ENCODE measurements around the gene SCGB1C2.

The SCGB1C2 gene

DNA sequence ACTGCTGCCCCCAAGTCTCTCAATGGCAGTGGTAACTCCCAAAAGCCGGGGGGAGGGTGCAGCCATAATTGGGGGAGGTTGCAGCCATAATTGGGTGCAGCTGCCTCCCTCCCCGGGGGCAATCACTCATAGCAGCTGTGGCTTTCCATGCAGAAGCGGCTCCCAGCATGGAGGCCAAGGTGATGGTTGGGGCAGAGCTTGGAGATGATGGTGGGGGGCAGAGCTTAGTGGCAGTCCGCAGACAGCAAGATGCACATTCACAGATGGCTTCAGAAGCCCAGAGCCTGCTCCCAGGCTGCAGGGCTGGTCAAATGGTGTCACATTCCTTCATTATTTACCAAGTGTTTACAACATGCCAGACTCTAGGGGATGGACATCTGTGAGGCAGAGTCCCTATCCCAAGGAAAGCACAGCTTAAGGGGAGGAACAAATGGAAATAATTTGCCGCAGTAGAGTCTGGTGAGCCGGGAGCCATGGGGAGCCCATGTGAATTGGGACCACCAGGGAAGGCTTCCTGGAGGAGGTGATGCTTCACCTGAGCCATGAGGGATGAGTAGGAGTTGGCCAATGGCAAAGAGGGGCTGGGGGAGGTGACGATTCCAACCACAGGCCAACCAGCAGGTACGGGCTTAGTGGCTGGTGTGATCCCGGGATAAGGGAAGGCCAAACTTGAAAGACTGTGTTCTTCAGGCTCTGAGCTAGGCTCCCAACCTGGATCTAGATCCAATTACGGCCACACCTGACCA lies 36.0 kb downstream of the SCGB1C2 start:
- DNase-seq: no peak

DNA sequence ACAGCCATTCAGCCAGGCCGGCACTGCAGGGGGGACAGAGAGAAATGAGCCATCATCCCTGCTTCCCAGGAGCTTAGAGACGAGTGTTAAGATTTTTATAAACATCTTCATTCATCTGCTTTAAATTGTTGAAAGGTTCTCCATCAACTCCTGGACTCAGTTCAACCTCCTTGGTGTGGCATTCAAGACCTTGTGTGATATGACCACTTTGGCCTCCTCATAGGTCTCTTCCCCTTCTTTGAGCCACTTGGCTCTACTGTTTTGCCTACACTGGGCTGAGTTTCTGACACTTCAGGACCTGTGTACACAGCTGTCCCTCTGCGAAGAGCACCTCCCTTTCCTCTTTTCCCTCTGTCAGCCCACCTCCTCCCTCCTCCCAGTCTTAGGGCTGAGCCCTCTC lies 39.8 kb downstream of the SCGB1C2 start:
- no peak for DNase-seq

DNA sequence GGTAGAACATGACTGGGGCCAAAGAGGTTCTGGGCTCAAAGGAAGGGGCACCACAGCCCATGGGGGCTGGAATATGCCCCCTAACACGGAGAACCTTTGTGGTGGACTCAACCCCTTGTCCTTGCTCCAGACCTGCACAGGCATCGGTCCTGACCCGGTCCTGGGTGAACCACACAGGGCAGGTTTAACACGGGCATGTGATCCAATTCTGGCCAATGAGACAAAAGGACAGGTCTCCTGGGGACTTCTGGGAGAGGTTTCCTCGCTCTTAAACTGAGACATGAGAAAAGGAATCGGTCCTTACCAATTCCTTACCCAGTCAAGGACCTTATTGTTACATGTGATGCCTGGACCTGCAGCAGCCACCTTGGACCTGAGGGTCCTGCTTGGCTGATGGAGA lies 40.4 kb downstream of the SCGB1C2 start:
- DNase-seq: no peak

DNA sequence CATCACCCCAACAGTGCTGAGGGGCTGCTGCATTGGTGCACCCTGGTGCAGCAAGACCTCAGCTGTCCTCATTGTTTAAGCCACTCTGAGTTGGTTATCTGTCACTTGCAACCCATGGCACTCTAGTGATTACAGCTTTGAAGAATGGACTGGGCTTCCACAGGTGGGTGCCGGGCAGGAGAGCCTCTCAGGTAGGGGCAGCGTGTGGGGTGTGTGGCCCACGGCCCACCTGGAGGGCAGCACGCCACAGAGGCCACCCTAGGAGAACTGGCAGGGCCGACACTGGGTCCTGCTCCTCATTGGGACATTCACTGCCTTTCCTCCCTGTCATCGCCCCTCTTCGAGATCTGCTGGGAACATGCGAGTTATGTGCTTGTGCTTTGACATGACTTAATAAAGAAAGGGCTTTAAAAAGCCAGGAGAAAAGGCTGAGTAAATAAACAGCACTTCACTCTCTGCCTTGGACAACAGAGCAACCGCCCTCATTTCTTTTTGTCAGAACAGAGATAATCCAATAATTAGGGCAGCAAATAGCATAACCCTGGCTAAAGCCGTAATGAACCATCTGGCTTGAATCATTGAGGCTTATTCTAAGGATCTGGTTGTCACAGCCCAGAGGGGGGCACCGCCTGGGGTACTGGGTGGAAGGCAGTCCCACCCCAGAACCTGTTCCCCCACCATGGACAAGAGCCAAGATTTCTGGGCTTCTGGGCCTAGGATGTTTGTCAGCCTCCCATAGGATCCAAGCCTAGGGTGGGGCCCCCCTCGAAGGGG lies 41.1 kb downstream of the SCGB1C2 start:
- no peak for DNase-seq

DNA sequence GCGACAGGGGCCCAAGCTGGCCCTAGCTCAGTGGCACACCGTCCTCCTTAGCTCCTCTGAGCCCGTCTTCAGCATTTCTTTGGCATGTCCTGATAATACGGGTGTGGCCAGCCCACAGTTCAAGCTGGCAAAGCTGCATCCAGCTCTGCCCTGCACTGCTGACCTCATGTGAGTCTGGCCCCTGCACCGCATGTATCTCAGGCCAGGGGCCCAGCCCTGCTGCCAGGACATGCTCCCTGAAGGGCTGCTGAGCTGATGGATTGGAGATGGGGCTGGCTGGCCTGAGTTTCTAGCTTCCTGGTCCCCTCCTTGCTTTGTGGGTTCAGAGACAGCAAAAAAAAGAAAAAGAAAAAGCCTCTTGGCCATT lies 41.7 kb downstream of the SCGB1C2 start:
- no peak for DNase-seq

DNA sequence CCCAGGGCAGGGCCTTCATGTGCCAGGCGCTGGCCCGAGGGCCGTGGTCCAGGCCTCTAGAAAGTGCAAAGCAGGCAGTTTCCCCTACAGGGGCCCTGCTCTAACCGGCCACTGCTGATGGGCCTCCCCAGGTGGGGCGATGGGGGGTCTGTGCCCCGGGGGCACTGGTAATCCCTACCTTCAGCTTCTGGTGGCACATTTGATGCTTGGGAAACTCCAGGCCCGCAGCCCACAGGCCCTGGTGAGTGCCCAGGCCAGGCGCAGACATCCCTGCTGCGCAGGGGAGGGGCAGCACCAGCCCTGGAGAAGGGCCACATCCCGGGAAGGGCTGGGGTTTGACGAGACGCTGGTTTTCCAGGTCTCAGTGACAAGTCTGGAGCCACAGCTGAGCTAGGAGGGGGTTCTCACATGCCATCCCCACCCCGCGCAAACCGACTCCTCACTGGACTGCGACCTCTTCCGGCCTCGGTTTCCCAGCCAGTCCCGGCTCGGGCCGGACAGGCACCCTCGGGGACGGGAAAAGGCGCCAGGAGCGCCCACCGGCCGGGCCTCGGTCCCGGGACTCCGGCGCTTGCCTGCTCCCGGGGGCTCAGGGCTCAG lies 42.5 kb downstream of the SCGB1C2 start:
- no peak for DNase-seq

DNA sequence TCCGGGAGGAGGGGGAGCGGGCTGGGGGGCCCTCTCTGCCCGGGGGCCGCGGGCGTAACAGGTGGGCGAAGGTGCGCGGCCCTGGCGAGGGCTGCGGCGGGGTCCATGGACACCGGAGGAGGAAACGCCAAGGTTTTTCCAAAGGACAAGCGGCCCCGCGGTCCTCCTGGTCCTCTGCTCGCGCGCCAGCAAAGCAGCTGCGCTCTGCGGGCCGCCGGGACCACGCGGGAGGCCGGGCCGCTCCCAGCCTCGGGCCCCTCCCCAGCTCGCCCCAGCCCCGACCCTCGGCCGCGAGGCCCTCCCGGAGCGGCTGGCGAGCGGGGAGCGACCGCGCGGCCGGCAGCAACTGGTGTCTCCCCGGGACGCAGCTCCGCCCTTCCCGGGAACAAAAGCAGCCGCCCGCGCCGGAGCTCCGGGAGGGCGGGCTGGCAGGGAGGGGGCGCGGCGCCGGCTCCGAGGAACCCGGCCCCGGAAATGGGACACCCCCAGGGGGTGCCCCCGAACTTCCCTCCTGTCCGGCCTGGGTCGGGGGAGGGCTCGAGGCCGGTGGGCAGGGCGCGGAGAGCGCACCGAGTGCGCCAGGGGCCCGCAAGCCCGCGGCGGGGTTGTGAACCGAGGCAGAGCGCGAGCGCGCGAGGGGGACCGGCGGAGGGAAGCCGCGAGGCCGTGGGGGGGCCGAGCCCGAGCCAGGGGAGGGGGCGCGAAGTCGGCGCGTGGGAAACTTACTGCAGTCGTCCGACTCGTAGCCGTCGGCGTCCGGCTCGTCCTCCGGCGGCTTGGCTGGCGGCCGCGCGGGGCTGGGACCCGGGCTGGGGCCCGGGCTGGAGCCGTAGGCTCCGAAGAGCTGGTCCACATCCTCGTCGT lies 43.2 kb downstream of the SCGB1C2 start:
- no peak for DNase-seq

DNA sequence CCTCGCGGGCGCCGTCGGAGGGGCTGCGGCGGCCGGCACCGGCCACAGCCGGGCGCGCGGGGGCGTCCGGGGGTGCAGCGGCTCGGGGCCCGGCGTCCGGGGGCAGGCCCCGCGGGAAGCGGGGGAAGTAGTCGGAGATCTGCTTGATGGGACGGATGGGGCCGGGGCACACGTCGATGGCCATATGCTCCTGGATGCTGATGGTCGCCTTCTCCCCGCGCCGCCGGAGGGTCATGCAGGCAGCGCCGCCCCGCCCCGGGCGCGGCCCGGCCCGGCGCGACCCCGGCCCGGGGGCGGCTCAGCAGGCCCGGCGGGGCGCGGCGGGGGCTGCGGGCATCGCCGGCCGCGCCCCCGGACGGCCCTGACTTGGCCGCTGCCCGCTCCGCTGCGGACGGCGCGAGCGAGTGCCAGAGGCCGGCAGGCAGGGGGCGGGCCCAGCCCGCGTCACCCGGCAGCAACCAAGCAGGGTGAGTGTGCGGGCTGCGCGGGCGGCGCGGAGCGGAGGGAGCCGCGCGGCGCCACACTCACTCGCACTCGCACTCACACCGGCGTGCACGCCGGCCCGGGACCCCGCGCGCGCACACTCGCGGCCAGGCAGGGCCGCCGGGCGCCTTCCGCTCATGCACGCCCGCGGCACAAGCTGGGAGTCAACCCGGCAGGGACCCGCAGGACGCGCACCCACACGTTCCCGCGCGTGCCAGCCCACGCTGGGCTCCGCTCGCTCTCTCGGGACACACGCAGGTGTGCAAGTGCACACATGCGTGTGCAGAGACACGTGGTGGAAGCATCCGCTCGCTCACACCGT lies 44.1 kb downstream of the SCGB1C2 start, which contains the start of gene DOC2B:
Gene DOC2B (minus strand): TSS at position 406 of the 805 bp plus-strand sequence. CDS start 171 bp downstream, at position 235.
- peak; percentile 6 for DNase-seq

DNA sequence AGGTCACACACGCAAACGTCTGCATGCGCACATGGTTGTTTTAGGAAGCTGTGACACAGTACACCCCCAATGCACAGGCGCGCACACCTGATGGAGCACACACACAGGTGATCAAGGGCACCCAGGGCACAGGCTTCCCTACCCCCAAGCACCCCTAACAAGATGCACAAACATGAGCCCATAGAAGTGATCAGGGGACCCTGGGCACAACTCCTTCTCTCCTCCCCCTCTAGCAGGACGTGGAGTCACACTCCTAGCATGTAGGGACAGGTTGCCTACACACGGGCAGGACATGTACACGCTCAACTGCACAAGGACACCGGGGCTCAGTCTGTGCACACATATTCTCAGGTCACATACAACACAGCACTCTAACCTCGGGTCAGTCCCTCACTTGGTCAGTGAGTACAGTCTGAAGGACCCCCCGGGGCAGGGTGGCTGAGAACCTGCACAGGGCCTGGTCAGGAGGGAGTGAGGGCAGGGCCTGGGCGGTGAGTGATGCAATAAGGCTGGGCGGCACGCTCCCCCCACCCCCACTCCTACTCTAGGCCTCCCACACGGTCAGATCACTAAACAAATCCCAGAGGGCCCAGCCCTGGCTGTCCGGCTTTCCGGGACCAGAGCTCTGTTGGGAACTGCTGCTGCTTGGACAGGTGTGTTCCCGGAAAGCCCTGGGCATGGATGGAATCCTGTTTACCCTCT lies 44.8 kb downstream of the SCGB1C2 start:
- no peak for DNase-seq

DNA sequence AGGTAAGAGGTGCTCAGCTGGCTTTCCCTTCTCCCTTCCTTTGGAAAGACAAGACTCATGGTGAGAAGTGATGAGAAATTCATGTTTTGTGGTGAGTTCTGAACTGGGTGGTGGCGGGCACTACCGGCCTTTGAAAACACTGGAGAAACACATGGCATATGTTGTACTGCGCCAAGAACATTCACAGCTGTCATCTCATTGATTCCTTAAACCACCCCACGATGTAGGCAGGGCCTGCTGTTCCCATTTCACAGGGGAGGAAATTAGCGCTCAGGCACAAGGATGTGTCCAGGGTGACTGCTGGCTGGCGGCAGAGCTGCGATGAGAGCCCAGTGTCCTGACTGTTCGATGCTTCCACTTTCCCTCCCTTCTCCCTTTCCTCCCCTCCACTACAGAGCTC lies 45.7 kb downstream of the SCGB1C2 start:
- no peak for DNase-seq

DNA sequence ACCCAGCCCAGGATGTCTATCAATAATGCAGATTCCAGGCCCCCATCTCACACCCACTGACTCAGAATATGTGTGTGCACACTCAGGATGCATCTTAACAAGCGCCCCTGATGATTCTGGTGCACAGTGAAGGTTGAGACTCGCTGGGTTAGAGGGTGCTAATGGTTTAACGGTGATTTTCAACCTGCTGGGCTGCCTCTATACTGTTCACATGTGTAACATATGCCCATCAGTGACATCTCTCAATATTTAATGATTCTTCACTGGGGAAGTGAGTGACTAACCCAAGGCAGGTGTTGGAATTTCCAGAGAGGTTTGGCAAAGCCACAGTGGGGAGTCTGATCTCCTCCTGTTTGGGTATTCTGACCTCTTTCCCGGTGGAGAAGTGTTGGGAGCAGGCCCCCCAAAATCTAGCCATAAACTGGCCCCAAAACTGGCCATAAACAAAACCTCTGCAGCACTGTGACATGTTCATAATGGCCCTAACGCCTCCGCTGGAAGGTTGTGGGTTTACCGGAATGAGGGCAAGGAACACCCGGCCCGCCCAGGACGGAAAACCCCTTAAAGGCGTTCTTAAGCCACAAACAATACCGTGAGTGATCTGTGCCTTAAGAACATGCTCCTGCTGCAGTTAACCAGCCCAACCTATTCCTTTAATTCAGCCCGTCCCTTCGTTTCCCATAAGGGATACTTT lies 48.2 kb downstream of the SCGB1C2 start:
- DNase-seq: peak; percentile 13

DNA sequence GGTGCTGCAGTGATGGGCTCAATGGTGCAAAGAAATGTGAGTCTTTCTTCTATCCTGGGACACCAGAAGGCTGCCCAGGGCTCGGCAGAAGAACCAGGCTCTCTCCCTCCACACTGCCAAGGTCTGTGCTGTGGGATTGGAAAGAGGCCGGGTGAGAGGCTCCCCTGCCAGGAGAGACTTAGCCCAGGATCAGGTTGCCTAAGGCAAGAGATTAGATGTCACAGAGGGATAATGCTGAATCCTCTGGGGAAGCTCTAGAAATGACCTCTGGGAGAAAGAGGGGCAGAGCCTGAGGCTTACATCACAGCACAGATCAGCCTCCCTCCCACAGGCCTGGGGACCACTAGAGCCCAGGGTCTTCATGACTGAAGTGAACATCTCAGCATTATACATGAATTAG lies 49.8 kb downstream of the SCGB1C2 start:
- DNase-seq: no peak
